ENCODE data around the gene CYP46A1. TPM values are rescaled to one million over a fixed set of nuclear protein-coding genes. Genes with fewer than 3 reads are reported as not detected.

The CYP46A1 gene
- total RNA-seq, 2 donors from 2014 or later = 1.3 TPM

DNA sequence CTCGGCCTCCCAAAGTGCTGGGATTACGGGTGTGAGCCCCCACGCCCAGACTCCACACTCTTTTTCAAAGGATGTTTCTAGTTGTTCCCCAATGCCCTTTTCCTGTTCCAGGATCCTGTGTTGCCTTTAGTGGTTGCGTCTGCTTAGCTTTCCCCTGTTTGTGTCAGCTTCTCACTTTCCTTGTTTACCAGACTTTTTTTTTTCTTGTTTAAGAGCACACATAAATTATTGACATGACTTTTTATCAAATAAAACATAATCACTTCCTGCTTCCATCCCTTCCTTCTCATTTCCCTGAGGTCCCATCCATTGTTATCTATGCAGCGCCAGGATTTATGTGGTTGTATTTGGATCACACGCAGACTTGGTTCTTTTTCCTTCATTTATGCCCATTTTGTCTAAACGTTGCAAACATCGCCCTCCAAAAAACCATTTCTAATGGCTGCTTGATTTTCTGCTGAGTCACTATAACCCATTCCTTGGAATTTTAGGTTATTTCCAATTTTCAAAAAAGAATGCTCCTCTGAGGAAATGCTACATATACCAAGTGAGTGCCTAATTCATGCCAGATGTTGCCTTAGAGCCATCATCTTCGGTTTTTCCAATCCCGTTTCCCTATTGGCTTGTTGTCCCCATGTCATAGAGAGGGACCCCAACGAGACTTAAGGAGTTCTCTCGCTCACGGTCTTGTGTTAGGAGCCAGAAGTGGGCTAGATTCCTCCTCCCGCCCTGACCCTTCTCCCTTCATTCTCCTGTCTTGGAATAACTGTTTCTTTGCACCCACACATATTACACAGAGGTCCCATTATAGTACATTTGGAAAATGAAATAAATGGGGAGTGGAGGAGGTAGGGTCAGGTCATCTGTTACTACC lies 13.5 kb upstream of the CYP46A1 start:
- intact Hi-C loops (cut with DNase I) = no loop called here
- DNase-seq (ENCODE audit: low spot score) = no peak

DNA sequence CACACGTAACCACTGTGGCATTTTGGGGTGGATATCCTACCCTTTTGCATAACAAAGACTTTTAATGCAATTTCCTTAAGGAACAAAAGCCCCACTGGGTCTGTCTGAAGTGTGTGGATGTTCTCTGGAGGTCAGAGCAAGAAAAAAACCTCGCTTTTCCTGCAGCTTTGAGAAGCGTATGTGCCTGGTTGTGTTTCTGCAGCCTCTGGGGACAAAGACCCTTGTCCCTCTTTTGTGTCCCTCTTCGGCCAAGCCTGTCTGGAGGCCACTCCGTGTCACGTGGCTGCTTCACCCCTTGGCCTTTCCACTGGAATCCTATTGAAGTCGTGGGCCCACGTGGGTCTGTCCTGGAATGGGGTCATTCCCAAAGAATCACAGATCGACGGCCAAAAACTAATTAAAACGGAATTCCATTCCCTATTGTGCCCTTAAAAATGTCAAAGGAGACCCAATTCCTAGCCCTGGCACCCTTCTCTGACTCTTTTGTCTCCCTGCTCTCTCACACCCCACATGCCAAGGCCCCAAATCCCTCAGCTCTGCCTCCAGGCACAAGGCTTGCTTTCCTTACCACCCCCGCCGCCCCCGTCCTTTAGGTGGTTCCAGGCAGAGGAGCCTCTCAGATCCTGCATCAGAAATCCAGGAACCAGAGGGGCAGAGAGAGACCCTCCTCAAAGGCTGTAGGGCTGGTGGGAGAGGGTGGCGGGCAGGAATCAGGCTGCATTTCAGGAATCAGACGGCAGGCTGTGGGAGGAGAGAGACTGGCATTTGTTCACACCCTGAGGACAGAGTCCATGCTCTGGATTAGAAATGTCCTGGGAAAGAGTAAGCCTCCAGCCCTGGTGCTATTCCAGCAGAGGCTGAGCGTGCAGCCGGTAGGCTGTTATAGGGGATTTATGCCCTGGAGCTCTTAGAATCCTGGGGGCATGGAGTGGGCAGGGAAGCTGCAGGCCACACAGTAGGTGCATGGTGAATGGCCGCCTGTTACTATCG lies 12.6 kb upstream of the CYP46A1 start:
- intact Hi-C loops (cut with DNase I) = no loop called here
- peak; percentile 51 for DNase-seq (ENCODE audit: low spot score)

GRCh38 chr14:99672506-99673304 lies 11.4 kb upstream of the CYP46A1 start:
- DNase-seq (ENCODE audit: low spot score) = peak; percentile 60

DNA sequence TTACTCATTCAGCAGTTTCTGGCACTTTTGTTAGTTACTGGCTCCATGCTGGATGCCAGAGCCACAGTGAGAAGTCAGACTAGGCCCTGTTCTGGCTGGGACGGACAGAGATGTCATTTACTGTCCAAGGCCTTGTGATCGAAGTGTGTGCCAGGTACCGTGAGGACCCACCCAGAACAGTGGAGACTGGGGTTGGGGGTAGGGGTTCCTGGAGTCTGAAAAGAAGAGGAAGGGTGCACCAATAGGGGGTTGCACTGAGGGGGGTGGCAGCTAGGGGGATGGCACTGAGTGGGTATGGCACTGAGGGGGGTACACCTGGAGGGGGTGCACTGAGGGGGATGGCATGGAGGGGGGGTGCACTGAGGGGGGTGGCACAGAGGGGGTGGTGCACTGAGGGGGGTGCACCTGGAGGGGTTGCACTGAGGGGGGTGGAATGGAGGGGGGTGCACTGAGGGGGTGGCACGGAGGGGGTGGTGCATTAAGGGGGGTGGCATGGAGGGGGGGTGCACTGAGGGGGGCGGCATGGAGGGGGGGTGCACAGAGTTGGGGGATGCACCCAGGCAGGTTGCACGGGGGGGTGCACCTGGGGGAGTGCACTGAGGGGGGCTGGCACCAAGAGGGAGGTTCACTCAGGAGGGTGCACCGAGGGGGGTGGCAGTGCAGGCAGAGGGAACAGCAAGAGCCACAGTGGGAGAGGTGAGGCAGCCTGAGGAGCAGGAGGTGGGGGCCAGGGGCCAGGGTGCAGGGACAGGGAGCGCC lies 10.6 kb upstream of the CYP46A1 start:
- peak; percentile 77 for DNase-seq (ENCODE audit: low spot score)
- intact Hi-C loops (cut with DNase I) = no loop called here

More at GRCh38 chr14:99672506-99673304, 11.4 kb upstream of the CYP46A1 start:
- intact Hi-C loops (cut with DNase I) = no loop called here

DNA sequence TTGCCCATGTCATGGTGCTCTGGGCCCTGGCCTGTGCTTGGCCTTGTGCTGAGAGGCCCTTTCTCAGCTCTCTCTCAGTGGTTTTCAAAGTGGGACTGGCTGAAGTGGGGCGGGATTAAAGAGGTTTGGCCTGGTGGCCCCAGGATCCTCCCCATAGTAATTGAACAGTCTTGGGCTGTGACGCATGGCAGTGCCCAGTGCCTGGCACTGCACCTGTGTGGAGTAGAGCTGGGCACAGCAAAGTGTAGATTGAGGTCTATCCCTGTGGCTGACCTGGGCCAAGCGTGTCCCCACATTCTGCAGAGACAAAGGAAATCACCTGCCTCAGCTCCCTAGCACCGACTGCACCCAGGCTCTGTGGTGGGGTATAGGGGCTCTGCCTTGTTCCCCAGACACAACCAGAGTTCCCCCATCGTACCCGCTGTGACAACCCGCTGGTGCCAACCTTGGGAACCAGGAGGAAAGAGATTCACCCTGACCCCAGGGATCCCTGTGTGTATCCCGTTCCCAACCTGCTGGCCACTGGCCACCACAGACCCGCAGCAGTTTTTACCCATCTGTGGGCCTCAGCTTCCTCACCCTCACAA lies 9.9 kb upstream of the CYP46A1 start:
- peak; percentile 43 for DNase-seq (ENCODE audit: low spot score)

DNA sequence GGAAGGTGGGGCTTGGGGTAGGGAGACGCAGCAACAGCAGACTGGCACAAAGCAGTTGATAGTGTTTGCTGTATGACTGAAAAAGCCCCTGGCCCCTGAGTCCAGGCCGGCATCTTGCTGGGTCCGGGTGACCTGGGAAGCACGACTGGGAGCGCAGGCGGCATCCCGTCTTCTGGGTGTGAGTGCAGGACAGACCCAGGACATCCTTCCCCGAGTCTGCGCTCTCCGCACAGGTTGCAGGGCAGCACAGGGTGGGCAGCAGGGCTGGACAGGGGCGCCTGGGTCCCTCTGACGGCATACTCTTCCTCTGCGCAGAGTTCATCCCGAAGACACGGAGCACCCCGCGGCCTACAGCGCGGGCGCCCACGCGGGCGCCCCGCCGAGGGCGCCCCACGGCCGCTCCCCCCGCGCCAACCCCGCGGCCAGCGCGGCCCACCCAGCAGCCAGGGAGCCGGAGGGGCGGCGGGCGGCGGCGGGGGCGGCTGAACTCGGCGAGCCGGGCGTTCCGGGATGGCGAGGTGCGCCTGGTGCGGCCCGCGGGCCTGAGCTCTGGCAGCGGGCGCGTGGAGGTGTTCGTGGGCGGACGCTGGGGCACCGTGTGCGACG lies 9.2 kb upstream of the CYP46A1 start:
- DNase-seq (ENCODE audit: low spot score) = peak; percentile 70

More for the DNA sequence above, 9.9 kb upstream of the CYP46A1 start:
- intact Hi-C loops (cut with DNase I) = no loop called here

DNA sequence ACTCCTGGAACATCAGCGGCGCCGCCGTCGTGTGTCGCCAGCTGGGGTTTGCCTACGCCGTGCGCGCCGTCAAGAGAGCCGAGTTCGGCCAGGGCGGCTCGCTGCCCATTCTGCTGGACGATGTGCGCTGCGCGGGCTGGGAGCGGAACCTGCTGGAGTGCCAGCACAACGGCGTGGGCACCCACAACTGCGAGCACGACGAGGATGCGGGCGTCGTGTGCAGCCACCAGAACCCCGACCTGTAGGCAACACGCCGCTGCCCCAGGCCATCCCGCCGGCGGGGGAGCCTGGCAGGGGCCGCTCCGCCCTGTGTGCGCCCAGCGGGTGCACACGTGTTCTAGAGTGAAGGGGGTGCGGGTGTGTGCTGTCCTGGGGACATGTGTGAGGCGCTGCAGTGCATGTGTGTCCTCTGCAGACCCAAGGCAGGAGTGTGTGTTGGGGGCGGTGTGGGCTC lies 8.7 kb upstream of the CYP46A1 start:
- intact Hi-C loops (cut with DNase I) = no loop called here
- peak; percentile 61 for DNase-seq (ENCODE audit: low spot score)

More for the DNA sequence above, 9.2 kb upstream of the CYP46A1 start:
- intact Hi-C loops (cut with DNase I) = no loop called here

DNA sequence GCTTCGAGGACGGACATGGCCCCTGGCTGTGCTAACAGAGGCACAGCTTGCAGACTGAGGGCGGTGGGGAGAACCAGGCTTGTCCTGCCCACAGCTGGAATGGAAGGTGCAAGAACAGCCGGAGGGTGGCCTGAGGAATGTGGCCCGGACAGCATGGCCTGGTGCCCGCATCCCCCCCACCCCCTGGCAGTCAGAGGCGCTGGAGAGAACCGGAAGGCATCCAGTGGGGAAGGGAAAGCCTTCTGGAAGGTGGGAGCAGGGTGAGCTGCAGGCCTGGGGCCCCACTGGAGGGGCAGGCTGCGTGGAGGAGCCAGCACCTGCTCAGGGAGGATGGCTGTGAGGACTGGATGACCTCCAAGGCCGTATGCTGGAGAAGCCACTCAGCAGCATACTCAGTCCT lies 8.1 kb upstream of the CYP46A1 start:
- intact Hi-C loops (cut with DNase I) = no loop called here
- peak; percentile 57 for DNase-seq (ENCODE audit: low spot score)

DNA sequence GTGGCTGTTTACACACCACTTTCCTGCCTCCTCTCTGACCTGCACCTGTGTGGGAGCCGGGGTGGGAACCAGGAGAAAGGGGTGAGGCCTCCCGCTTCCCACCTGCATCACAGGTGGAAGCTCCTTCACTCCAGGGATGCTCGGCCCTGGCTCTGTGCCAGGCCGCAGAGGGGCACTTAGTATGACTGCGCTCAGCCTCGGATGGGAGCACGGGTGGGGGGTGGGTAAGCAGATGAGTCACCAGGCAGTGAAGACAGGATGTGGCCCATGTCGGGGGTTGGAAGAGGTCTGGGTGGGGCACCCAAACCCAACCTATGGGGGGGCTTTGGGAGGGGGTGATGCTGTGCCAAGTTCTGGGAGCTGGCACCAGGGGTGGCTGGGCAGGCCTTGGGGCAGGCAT lies 7.4 kb upstream of the CYP46A1 start:
- intact Hi-C loops (cut with DNase I) = no loop called here

DNA sequence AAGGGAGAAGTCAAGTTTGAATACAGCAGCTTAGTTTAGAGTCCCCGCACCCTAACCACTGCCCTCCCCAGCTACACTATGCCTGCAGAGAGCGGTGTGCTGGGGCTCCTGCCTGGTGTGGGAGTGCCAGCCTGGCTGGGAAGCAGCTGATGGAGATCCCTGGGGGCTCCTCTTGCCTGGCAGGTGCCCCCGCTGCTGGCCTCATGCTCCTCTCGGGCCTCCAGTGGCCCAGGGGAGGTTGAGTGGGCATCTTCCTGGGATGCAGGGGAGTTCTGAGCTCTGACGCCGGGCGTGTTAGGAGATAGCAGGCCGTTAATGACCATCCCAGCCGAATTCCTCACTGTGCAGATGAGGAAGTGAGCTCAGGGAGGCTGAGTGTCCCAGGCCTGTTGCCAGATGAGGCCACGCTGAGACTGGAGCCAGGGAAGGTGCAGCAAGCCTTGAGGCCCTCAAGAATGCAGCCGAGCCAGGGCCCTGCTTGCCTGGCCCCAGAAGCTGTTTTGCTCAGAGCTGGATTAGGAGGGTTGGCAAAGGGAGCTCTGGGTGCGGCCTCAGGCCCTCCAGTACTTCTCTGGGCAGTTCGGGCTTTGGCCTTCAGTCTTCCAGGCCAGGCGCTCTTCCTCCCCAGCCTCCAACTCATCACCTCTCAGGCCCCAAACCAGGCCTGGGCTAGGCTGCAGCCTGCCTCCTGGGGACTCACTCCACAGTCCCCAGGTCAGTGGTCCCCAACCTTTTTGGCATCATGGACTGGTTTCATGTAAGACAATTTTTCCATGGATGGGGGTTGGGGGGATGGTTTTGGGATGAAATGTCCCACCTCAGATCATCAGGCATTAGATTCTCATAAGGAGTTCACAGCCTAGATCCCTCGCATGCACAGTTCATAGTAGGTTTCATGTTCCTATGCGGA lies 6.6 kb upstream of the CYP46A1 start:
- peak; percentile 68 for DNase-seq (ENCODE audit: low spot score)

More for the DNA sequence above, 7.4 kb upstream of the CYP46A1 start:
- DNase-seq (ENCODE audit: low spot score) = peak; percentile 72

GRCh38 chr14:99678198-99678597 lies 5.9 kb upstream of the CYP46A1 start:
- intact Hi-C loops (cut with DNase I) = no loop called here

More for the DNA sequence above, 6.6 kb upstream of the CYP46A1 start:
- intact Hi-C loops (cut with DNase I) = no loop called here

DNA sequence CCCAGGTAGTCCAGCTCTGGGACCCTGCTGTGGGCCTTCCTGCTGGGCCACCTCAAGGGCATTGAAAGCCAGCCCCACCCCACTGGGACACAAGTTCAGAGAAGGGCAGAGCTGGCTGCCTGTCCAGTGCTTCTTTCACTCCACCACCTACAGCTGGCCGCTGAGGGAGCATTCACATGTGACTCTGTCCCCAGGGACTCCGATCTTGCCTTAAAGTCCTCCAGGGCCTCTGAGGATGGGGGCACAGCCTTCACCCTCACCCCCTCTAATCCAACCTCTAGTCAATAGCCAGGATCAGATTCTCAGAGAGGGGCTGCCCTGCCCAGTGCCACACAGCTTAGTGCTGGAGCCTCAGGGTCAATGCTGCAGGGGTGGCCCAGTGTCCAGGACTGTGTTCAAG lies 5.0 kb upstream of the CYP46A1 start:
- DNase-seq (ENCODE audit: low spot score) = peak; percentile 64
- intact Hi-C loops (cut with DNase I) = no loop called here

More at GRCh38 chr14:99678198-99678597, 5.9 kb upstream of the CYP46A1 start:
- peak; percentile 38 for DNase-seq (ENCODE audit: low spot score)

- DNase-seq (ENCODE audit: low spot score) = peak; percentile 42
- intact Hi-C loops (cut with DNase I) = no loop called here
Observed at GRCh38 chr14:99679543-99679942, 4.6 kb upstream of the CYP46A1 start.

GRCh38 chr14:99679996-99680395 lies 4.1 kb upstream of the CYP46A1 start:
- intact Hi-C loops (cut with DNase I) = loop anchor here in 1 of 2 donors (5.0 kb wide), 1 partner anchor 207 kb away; no protein-coding TSS in a partner anchor
- DNase-seq (ENCODE audit: low spot score) = peak; percentile 41

GRCh38 chr14:99681101-99681831 lies 2.8 kb upstream of the CYP46A1 start:
- intact Hi-C loops (cut with DNase I) = loop anchor here in 1 of 2 donors (5.0 kb wide), 1 partner anchor 206 kb away; no protein-coding TSS in a partner anchor

GRCh38 chr14:99681832-99682148 lies 2.3 kb upstream of the CYP46A1 start:
- intact Hi-C loops (cut with DNase I) = loop anchor here in 1 of 2 donors (5.0 kb wide), 1 partner anchor 206 kb away; no protein-coding TSS in a partner anchor
- DNase-seq (ENCODE audit: low spot score) = peak; percentile 67

More at GRCh38 chr14:99681101-99681831, 2.8 kb upstream of the CYP46A1 start:
- peak; percentile 62 for DNase-seq (ENCODE audit: low spot score)
